Measurements from ENCODE around the gene MRPS22.

DNA sequence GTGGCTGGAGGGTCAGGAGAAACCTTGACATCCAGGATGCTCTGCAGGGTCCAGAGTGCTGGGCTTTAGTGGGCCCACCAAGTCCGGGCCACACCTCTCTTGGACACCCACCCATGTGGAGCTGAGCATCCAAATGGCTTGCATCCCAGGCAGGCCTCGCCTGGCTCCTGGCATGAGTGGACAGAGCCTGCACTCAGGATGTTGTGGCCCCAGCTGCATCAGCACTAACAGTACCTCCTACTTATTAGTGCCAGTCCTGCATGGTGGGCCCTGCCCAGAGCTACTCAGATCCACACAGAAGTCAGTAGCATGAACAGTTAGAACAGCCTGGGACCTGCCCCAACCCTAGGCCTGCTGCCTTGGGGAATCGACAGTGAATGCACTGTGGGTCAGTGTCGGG lies 42.2 kb upstream of the MRPS22 start:
- TF ChIP-seq, protein P1, sequence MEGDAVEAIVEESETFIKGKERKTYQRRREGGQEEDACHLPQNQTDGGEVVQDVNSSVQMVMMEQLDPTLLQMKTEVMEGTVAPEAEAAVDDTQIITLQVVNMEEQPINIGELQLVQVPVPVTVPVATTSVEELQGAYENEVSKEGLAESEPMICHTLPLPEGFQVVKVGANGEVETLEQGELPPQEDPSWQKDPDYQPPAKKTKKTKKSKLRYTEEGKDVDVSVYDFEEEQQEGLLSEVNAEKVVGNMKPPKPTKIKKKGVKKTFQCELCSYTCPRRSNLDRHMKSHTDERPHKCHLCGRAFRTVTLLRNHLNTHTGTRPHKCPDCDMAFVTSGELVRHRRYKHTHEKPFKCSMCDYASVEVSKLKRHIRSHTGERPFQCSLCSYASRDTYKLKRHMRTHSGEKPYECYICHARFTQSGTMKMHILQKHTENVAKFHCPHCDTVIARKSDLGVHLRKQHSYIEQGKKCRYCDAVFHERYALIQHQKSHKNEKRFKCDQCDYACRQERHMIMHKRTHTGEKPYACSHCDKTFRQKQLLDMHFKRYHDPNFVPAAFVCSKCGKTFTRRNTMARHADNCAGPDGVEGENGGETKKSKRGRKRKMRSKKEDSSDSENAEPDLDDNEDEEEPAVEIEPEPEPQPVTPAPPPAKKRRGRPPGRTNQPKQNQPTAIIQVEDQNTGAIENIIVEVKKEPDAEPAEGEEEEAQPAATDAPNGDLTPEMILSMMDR (IDR thresholded peaks at IDR 0.05; ENCODE audit: low read depth, low read length, poor library complexity, severe bottlenecking), result no peak
- no peak for TF ChIP-seq EZH2phosphoT487 (IDR thresholded peaks at IDR 0.05; ENCODE audit: borderline replicate concordance, low read length)
